ENCODE results near the gene NLGN4X.
"Not testable (repeated sequence)": the region's sequence is repeated elsewhere in the genome, so short reads cannot be mapped to it uniquely, and the experiment has no call there.

Gene NLGN4X

GRCh38 chrX:6002056-6002455 lies 226.6 kb downstream of the NLGN4X start:
- DNase-seq: no peak

- no peak for DNase-seq
These were observed 229.8 kb downstream of the NLGN4X start for GRCh38 chrX:5998901-5999300.

DNA sequence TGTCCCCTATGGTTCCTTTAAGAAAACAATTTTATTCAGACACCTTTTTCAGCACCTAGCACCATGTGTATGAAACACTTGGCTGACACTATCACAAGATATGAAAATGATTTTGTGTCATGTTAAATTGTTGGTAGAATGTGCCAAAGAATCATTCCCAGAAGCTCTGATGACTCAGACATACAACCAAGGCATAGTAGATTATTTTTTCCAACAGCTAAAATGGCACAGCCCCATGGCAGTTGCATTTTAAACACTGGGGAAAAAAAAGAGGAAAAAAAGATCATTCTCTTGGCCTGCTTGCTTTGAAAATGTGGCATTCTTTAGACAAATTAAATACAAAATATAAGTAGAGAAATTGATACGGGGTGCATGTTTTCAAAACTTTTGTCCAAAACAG lies 230.2 kb downstream of the NLGN4X start:
- DNase-seq: no peak

GRCh38 chrX:5991393-5991792 lies 237.3 kb downstream of the NLGN4X start:
- DNase-seq: no peak

GRCh38 chrX:5979338-5979737 lies 249.3 kb downstream of the NLGN4X start:
- DNase-seq: no peak

DNA sequence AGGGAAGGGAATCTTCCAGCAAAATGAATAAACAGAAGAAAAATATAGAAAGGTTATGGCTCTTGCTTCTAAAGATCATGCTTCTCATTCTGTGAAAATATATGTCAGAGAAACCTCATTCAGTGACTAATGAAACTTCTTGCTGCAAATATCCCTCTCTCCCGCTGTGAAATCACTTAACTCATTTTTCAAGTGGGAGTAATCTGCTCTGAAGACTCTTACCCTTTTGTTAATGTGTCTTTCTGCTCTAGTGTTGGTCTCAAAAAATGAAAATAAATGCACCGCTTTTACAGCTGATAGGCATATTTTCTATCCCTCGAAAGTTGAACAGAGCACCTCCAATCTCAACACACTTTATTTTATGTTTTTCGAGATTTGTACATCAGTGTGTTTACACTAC lies 252.3 kb downstream of the NLGN4X start:
- no peak for DNase-seq

DNA sequence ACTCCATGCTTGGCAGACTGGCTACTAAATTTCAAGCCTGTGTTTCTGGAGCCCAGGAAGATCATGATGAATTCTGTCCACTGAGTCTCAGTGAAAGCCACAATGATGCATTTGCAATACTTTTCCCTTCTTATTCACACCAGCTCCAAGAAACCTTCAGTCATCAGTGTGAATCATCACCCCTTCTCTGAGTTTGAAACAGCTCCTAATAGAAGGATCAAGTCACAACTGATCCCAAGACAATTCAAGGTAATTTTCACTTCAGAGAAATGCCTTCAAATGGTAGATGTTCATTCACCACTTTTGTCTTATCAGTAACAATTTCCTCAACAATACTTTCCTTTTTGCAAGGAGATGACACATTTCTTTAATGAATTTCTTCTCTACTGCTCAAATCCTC lies 257.4 kb downstream of the NLGN4X start:
- DNase-seq: no peak

DNA sequence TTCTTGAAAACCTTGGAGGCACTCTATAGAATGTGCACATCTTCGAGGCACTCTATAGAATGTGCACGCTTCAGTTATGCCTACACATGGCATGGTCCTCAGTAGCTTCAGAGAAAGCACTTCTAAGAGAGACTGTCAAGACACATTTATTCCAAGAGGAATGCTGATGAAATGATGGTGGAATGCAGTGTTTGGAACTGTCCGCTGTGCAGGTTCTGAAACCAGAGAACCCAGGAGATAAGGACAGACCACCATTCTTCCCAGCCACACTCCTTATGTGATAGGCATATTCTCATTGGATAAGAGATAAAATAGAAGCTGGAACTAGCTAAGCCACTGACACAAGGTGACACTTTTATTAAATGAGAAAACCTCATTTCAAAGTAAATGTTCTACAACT lies 263.3 kb downstream of the NLGN4X start:
- DNase-seq: no peak

DNA sequence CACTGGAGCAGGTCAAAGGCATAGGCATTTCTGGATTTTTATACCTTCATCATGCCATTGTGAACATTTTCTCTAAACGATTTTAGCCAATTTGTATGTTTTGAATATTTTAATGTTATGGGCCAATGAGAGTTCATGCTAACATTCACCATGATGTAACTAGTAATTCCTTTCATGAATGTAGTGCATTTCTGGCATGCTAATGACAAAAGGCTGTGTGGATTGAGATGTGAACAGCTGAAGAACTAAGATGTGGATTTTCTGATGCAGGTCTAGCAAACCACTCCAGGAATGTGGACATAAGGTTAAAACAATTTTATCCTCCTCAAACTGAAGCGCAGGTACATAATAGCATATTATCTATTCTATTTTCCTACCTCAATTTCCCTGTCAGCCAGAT lies 269.4 kb downstream of the NLGN4X start:
- no peak for DNase-seq

GRCh38 chrX:5958523-5958922 lies 270.1 kb downstream of the NLGN4X start:
- DNase-seq: no peak

DNA sequence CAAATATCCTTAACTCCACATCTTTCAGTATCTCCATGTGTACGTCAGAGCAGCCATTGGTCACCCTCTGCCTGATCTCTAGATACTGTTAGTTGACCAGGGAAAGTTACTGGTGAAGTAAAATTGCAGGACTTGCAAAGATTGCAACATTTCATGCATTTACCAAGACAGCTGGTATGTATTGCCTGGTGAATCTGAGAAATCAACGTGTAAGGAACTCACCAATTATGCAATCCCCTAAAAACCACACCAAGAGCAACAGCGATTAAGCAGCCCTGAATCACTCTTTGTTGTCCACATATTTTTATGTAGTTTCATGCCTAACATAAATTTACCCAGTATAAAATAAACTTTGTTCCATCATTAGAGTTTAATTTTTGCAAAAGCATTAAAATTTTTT lies 271.2 kb downstream of the NLGN4X start:
- no peak for DNase-seq

- DNase-seq: no peak
These were observed 292.2 kb downstream of the NLGN4X start for GRCh38 chrX:5936438-5936837.

GRCh38 chrX:5928224-5928623 lies 300.4 kb downstream of the NLGN4X start:
- no peak for DNase-seq

- DNase-seq: no peak
These were observed 311.7 kb downstream of the NLGN4X start for GRCh38 chrX:5916945-5917344.

GRCh38 chrX:5915783-5916182 lies 312.9 kb downstream of the NLGN4X start:
- no peak for DNase-seq

DNA sequence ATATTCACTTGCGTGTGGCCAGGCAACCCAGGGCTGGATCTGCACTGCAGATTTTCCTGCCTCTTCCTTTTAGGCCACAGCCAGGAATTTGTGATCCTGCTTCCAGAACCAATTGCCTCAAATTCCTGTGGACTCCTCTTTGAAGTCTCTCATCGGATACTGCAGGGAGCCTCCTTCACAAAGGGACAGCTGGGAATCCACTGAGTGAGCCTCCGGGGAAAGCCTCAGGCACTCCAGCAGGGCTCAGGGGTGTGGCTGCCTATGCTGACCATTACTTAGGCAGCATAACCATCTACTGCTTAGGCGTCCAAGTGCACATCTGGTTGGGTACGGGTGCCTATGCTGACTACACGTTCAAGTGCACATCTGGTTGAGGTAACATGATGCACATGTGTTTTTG lies 321.5 kb downstream of the NLGN4X start:
- DNase-seq: no peak

DNA sequence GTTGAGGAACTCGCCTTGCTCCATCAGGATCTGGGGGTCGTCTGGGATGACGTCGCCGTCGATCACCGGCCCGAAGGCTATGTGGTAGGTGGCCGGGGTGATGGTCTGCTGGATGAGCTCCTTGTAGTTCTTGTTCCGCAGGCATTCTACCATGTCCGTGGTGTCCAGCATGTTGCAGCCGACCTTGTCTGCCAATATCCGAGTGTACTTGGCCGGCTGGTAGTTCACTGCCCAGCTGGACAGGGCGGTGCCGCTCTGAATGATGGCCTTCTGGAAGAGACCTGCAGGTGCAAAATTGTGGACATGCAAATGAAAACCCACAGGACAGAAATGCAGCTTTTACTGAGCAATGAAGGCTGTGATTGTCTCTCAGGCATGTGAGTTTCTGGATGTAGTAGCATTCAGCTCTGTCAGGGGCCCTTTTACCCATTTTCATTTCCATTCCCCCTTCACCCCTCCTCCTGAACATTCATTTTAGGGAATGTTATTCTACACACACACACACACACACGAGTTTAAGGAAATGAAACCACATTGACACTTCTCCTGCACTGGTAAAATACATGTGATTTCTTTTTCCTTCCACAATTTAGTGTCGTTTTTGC lies 325.0 kb downstream of the NLGN4X start:
- not testable (repeated sequence) for DNase-seq

DNA sequence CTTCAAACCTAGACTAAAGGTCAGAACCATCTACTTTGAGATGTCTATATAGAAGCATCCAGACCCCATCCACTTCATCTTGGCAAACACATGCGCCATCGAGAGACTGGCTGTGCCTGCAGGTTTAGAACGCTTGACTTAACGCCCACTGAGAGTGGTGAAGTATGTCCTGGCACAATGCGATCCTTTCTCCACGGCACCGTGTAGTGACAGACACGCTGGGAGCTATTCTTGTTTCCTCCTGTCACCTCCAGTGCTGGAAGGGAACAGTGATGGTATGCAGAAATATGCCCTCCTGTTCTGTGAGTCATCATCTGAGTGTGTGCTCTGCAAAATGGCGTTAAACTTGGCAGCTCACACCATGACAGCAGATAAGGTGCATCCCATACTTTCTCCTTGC lies 330.2 kb downstream of the NLGN4X start:
- no peak for DNase-seq

DNA sequence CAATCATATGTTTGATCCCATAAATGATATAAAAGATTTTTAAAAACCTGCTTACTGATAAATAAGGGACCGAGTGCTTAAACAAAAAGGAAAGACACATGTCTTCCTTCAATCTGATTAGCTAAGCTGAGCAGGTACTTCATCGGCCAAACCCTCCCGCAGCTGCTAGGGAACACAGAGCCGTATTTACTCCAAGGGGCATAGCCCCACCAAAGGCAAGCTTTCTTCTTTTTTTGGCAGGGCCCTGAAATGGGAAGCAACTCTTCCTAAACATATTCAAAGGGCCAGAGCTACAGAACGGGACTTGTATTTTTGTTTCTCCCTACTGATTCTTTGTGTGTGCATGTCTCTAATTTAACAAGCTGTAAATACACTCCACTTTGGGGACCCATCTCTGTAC lies 337.3 kb downstream of the NLGN4X start:
- no peak for DNase-seq

DNA sequence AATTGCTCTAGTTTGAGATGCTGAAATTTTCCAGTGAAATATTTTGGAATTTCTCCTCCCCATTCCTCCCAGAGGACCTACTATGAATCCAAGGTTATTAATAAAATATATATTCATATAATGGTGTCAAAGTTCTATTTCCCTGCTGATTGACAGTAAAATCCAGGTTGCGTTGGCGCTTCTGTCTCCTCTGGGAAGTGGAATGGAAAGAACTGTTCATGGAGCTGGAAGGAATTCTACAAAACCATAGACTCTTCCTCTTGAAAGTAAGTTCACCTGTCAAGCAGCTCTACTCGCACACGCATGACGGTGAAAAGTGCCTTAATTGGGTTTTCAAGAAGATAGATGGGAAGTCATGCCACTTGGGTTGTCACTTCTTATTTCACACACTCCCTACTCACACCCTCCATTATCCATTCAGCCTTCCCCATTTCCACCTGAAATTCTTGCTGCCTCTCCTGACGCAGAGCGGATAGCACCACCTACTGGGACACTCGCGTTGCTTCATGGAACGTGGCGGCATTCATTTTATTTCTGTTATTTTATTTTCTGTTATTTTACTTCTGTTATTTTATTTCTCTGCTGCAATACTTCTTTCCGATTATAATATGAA lies 351.6 kb downstream of the NLGN4X start:
- no peak for DNase-seq

- no peak for DNase-seq
These were observed 358.4 kb downstream of the NLGN4X start for GRCh38 chrX:5870238-5870637.

GRCh38 chrX:5869786-5870185 lies 358.9 kb downstream of the NLGN4X start:
- DNase-seq: no peak

DNA sequence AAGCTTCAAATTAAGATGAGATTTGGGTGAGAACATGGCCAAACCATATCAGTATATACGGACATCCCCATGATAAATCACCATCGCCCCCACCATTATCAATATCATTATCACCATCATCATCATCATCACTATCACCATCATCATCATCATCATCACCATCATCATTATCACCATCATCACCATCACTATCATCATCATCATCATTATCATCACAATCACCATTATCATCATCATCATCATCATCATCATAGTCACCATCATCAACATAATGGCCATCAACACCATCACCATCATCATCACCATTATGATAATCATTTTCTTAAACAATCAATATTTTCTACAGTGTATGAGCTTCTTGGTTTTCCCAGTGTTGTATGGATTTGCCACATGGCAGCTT lies 360.9 kb downstream of the NLGN4X start:
- no peak for DNase-seq

- DNase-seq: no peak
These were observed 371.4 kb downstream of the NLGN4X start for GRCh38 chrX:5857232-5857631.

GRCh38 chrX:5852941-5853340 lies 375.7 kb downstream of the NLGN4X start:
- no peak for DNase-seq
